Astrocyte (in vitro differentiated cells and primary cell): ENCODE results near the gene CCDC120. TPM values are rescaled to one million over a fixed set of nuclear protein-coding genes. Genes with fewer than 3 reads are reported as not detected.

Experiments
- DNase-seq: peaks from one replicate; pipeline ENCODE4 v3.0.0-alpha.2; 2010; ENCODE audit warnings: low read depth
- FAIRE-seq: peaks from 2 replicates; lab custom pipeline; 2011; peaks lifted over from hg19 to GRCh38; lab: Jason Lieb, UNC
- H2AFZ ChIP-seq: 2 replicates; pipeline ENCODE4 v1.6.0; 2012; ENCODE audit warnings: low read depth, low read length, inconsistent platforms
- H3K27ac ChIP-seq: 2 replicates; pipeline ENCODE4 v1.5.1; 2011; ENCODE audit warnings: low read depth, low read length, inconsistent platforms
- H3K27me3 ChIP-seq: 2 replicates; pipeline ENCODE4 v1.6.0; 2011; ENCODE audit warnings: low read length, inconsistent platforms; ENCODE audit not compliant: insufficient read depth
- H3K36me3 ChIP-seq: 2 replicates; pipeline ENCODE4 v1.5.1; 2011; ENCODE audit warnings: low read length, inconsistent platforms; ENCODE audit not compliant: insufficient read depth
- H3K4me1 ChIP-seq: 2 replicates; pipeline ENCODE4 v1.5.1; 2011; ENCODE audit warnings: low read length, inconsistent platforms; ENCODE audit not compliant: insufficient read depth
- H3K4me2 ChIP-seq: 2 replicates; pipeline ENCODE4 v1.6.0; 2012; ENCODE audit warnings: low read length, inconsistent platforms
- H3K4me3 ChIP-seq: 2 replicates; pipeline ENCODE4 v1.5.1; 2011; ENCODE audit warnings: low read depth, mild to moderate bottlenecking, low read length, inconsistent platforms; ENCODE audit not compliant: insufficient read depth
- H3K79me2 ChIP-seq: 2 replicates; pipeline ENCODE4 v1.6.0; 2012; ENCODE audit warnings: mild to moderate bottlenecking, low read length, inconsistent platforms; ENCODE audit not compliant: insufficient read depth
- H3K9ac ChIP-seq: 2 replicates; pipeline ENCODE4 v1.6.0; 2012; ENCODE audit warnings: mild to moderate bottlenecking, low read length, inconsistent platforms
- H3K9me3 ChIP-seq: 2 replicates; pipeline ENCODE4 v1.5.1; 2012; ENCODE audit warnings: low read depth, mild to moderate bottlenecking, low read length, inconsistent platforms; ENCODE audit not compliant: insufficient read depth
- H4K20me1 ChIP-seq: 2 replicates; pipeline ENCODE4 v1.6.0; 2012; ENCODE audit warnings: low read length, inconsistent platforms; ENCODE audit not compliant: insufficient read depth
- H3K27ac Mint-ChIP-seq: one replicate; pipeline ENCODE4 v1.8.0; 2021; ENCODE audit warnings: mild to moderate bottlenecking, mixed read lengths; ENCODE audit not compliant: unreplicated experiment
- H3K27me3 Mint-ChIP-seq: one replicate; pipeline ENCODE4 v1.8.0; 2021; ENCODE audit warnings: low read depth, mixed read lengths; ENCODE audit not compliant: unreplicated experiment
- H3K36me3 Mint-ChIP-seq: one replicate; pipeline ENCODE4 v1.8.0; 2021; ENCODE audit warnings: low read depth, mixed read lengths; ENCODE audit not compliant: unreplicated experiment
- H3K4me1 Mint-ChIP-seq: one replicate; pipeline ENCODE4 v1.8.0; 2021; ENCODE audit warnings: low read depth, mixed read lengths; ENCODE audit not compliant: unreplicated experiment
- H3K4me3 Mint-ChIP-seq: one replicate; pipeline ENCODE4 v1.8.0; 2021; ENCODE audit warnings: mild to moderate bottlenecking, moderate library complexity, mixed read lengths; ENCODE audit not compliant: unreplicated experiment
- H3K9me3 Mint-ChIP-seq: one replicate; pipeline ENCODE4 v1.8.0; 2021; ENCODE audit warnings: mild to moderate bottlenecking, mixed read lengths; ENCODE audit not compliant: unreplicated experiment
- CTCF ChIP-seq: IDR thresholded peaks from 2 replicates; pipeline ENCODE4 v1.5.1; 2011; ENCODE audit warnings: low read depth, mild to moderate bottlenecking, inconsistent platforms, low read length, moderate library complexity; ENCODE audit not compliant: insufficient read depth
- EZH2 ChIP-seq: IDR thresholded peaks from 2 replicates; pipeline ENCODE4 v1.6.1; 2012; ENCODE audit warnings: mild to moderate bottlenecking, low read length, inconsistent platforms; ENCODE audit not compliant: insufficient read depth
- total RNA-seq: library from RNA; stranded (reverse); gene quantifications from 2 replicates; pipeline ENCODE4 v1.2.1, GENCODE V29; 2021

Gene CCDC120
- total RNA-seq, 1 donor from 2014 or later, result 8.2 TPM

GRCh38 chrX:49070988-49071387 lies 12.2 kb downstream of the CCDC120 start:
- Histone ChIP-seq H3K4me3 (no peak overlapping the region), H2AFZ (no peak overlapping the region), H3K79me2 (peaks cover 26% of the 10 kb centered on the region), H3K36me3 (no peaks in the 10 kb centered on the region), H3K27ac (no peak overlapping the region), H3K9me3 (no peaks in the 10 kb centered on the region), H3K4me1 (peaks cover 7% of the 10 kb centered on the region), H3K27me3 (no peaks in the 10 kb centered on the region), H4K20me1 (peaks cover 21% of the 10 kb centered on the region), H3K9ac (no peak overlapping the region), H3K4me2 (no peak overlapping the region)
- Mint-ChIP-seq H3K9me3 (no peaks in the 10 kb centered on the region), H3K4me1 (no peaks in the 10 kb centered on the region), H3K36me3 (peaks cover 2% of the 10 kb centered on the region), H3K27ac (no peak overlapping the region), H3K4me3 (peak overlapping the region; percentile 27), H3K27me3 (no peaks in the 10 kb centered on the region)
- TF ChIP-seq EZH2, result no peak
- no peak for TF ChIP-seq CTCF
- FAIRE-seq (no peak), DNase-seq (no peak)

GRCh38 chrX:49071877-49072711 lies 13.3 kb downstream of the CCDC120 start:
- H3K4me3 Mint-ChIP-seq, result peak overlapping the region; percentile 89
- no peaks in the 10 kb centered on the region for H3K9me3 ChIP-seq
- TF ChIP-seq EZH2, result no peak
- TF ChIP-seq CTCF, result no peak

GRCh38 chrX:49072712-49073095 lies 13.9 kb downstream of the CCDC120 start:
- H3K9me3 ChIP-seq, result no peaks in the 10 kb centered on the region
- H3K4me1 ChIP-seq, result peaks cover 7% of the 10 kb centered on the region
- H3K27ac ChIP-seq, result peak overlapping the region; percentile 19
- H3K4me2 ChIP-seq, result peak overlapping the region; percentile 95
- H3K27me3 ChIP-seq, result no peaks in the 10 kb centered on the region
- no peak overlapping the region for H2AFZ ChIP-seq
- no peak for DNase-seq
- H3K36me3 Mint-ChIP-seq, result peaks cover 2% of the 10 kb centered on the region
- H3K4me1 Mint-ChIP-seq, result no peaks in the 10 kb centered on the region
- H3K4me3 ChIP-seq, result peak overlapping the region; percentile 71
- H4K20me1 ChIP-seq, result peaks cover 21% of the 10 kb centered on the region
- TF ChIP-seq CTCF (no peak), EZH2 (no peak)
- peak overlapping the region; percentile 85 for H3K9ac ChIP-seq
- H3K27me3 Mint-ChIP-seq, result no peaks in the 10 kb centered on the region
- peaks cover 26% of the 10 kb centered on the region for H3K79me2 ChIP-seq
- H3K9me3 Mint-ChIP-seq, result no peaks in the 10 kb centered on the region
- H3K4me3 Mint-ChIP-seq, result peak overlapping the region; percentile 89
- peak overlapping the region; percentile 62 for H3K27ac Mint-ChIP-seq
- peak; percentile 34 for FAIRE-seq
- H3K36me3 ChIP-seq, result no peaks in the 10 kb centered on the region

More at GRCh38 chrX:49071877-49072711, 13.3 kb downstream of the CCDC120 start:
- H3K27me3 Mint-ChIP-seq, result no peaks in the 10 kb centered on the region
- Histone ChIP-seq H3K79me2 (peaks cover 26% of the 10 kb centered on the region), H3K4me1 (peaks cover 7% of the 10 kb centered on the region), H3K9ac (peak overlapping the region; percentile 85), H3K36me3 (no peaks in the 10 kb centered on the region), H2AFZ (no peak overlapping the region), H3K4me3 (peak overlapping the region; percentile 71), H3K4me2 (peak overlapping the region; percentile 95), H3K27ac (peak overlapping the region; percentile 2), H3K27me3 (no peaks in the 10 kb centered on the region), H4K20me1 (peaks cover 21% of the 10 kb centered on the region)
- no peaks in the 10 kb centered on the region for H3K4me1 Mint-ChIP-seq
- DNase-seq (peak; percentile 68), FAIRE-seq (peak; percentile 76)
- no peak overlapping the region for H3K27ac Mint-ChIP-seq
- H3K9me3 Mint-ChIP-seq, result no peaks in the 10 kb centered on the region
- H3K36me3 Mint-ChIP-seq, result peaks cover 2% of the 10 kb centered on the region
